Measurements from ENCODE around the gene PSMF1. TPM values are rescaled to one million over a fixed set of nuclear protein-coding genes. Genes with fewer than 3 reads are reported as not detected.

The PSMF1 gene
- total RNA-seq, 2 experiments from 2014 or later = 138 to 143 TPM

- CTCF ChIA-PET = interaction anchor here (1.0 kb wide), 1 partner anchor 41 kb away, joined by 3 read pairs; no protein-coding TSS in a partner anchor
- Mint-ChIP-seq H3K4me1 (ENCODE audit: low read depth) (no peaks in the 10 kb centered on the region), H3K27me3 (ENCODE audit: low read depth) (no peaks in the 10 kb centered on the region), H3K9me3 (no peaks in the 10 kb centered on the region), H3K4me3 (no peak overlapping the region), H3K27ac (no peak overlapping the region), H3K36me3 (ENCODE audit: low read depth) (peaks cover 42% of the 10 kb centered on the region)
- intact Hi-C loops (cut with micrococcal nuclease) = no loop called here
- peak; percentile 16 for DNase-seq
Measured at GRCh38 chr20:1171461-1172093, 53.2 kb downstream of the PSMF1 start.

- no peaks in the 10 kb centered on the region for H3K27me3 Mint-ChIP-seq (ENCODE audit: low read depth)
- DNase-seq = no peak
- no peaks in the 10 kb centered on the region for H3K9me3 Mint-ChIP-seq
- CTCF ChIA-PET = interaction anchor here (1.0 kb wide), 1 partner anchor 13 kb away, joined by 3 read pairs; no protein-coding TSS in a partner anchor
- H3K4me1 Mint-ChIP-seq (ENCODE audit: low read depth) = no peaks in the 10 kb centered on the region
- H3K4me3 Mint-ChIP-seq = no peak overlapping the region
- H3K36me3 Mint-ChIP-seq (ENCODE audit: low read depth) = peaks cover 24% of the 10 kb centered on the region
- no peak overlapping the region for H3K27ac Mint-ChIP-seq
- intact Hi-C loops (cut with micrococcal nuclease) = no loop called here
Measured at GRCh38 chr20:1173698-1174097, 55.3 kb downstream of the PSMF1 start.

GRCh38 chr20:1174787-1175186 is 56.4 kb downstream of the PSMF1 start:
- no peak for DNase-seq
- H3K9me3 Mint-ChIP-seq = no peaks in the 10 kb centered on the region
- H3K4me1 Mint-ChIP-seq (ENCODE audit: low read depth) = no peaks in the 10 kb centered on the region
- no peak overlapping the region for H3K4me3 Mint-ChIP-seq
- no peak overlapping the region for H3K27ac Mint-ChIP-seq
- intact Hi-C loops (cut with micrococcal nuclease) = no loop called here
- CTCF ChIA-PET = interaction anchor here (1.0 kb wide), 1 partner anchor 11 kb away, joined by 3 read pairs; no protein-coding TSS in a partner anchor
- peaks cover 21% of the 10 kb centered on the region for H3K36me3 Mint-ChIP-seq (ENCODE audit: low read depth)
- no peaks in the 10 kb centered on the region for H3K27me3 Mint-ChIP-seq (ENCODE audit: low read depth)

- Mint-ChIP-seq H3K9me3 (no peaks in the 10 kb centered on the region), H3K36me3 (ENCODE audit: low read depth) (peaks cover 14% of the 10 kb centered on the region), H3K27me3 (ENCODE audit: low read depth) (peaks cover under 1% of the 10 kb centered on the region), H3K27ac (no peak overlapping the region), H3K4me1 (ENCODE audit: low read depth) (no peaks in the 10 kb centered on the region), H3K4me3 (no peak overlapping the region)
- intact Hi-C loops (cut with micrococcal nuclease) = no loop called here
- CTCF ChIA-PET = interaction anchor here (0.6 to 1.4 kb wide), 2 partner anchors 10 to 31 kb away, joined by 3 read pairs; no protein-coding TSS in a partner anchor
- no peak for DNase-seq
Measured at GRCh38 chr20:1177680-1178079, 59.3 kb downstream of the PSMF1 start.

GRCh38 chr20:1178103-1178502 is 59.7 kb downstream of the PSMF1 start:
- H3K27me3 Mint-ChIP-seq (ENCODE audit: low read depth) = peaks cover 5% of the 10 kb centered on the region
- H3K9me3 Mint-ChIP-seq = no peaks in the 10 kb centered on the region
- H3K27ac Mint-ChIP-seq = no peak overlapping the region
- no peaks in the 10 kb centered on the region for H3K4me1 Mint-ChIP-seq (ENCODE audit: low read depth)
- H3K36me3 Mint-ChIP-seq (ENCODE audit: low read depth) = peaks cover 14% of the 10 kb centered on the region
- DNase-seq = no peak
- intact Hi-C loops (cut with micrococcal nuclease) = no loop called here
- no peak overlapping the region for H3K4me3 Mint-ChIP-seq
- CTCF ChIA-PET = interaction anchor here (0.6 to 1.4 kb wide), 2 partner anchors 9 to 31 kb away, joined by 3 read pairs; no protein-coding TSS in a partner anchor

GRCh38 chr20:1178623-1179022 is 60.2 kb downstream of the PSMF1 start:
- Mint-ChIP-seq H3K4me1 (ENCODE audit: low read depth) (no peaks in the 10 kb centered on the region), H3K36me3 (ENCODE audit: low read depth) (peaks cover 14% of the 10 kb centered on the region), H3K27me3 (ENCODE audit: low read depth) (peaks cover 9% of the 10 kb centered on the region), H3K9me3 (no peaks in the 10 kb centered on the region), H3K4me3 (no peak overlapping the region), H3K27ac (no peak overlapping the region)
- intact Hi-C loops (cut with micrococcal nuclease) = no loop called here
- DNase-seq = no peak
- CTCF ChIA-PET = interaction anchor here (0.7 to 0.8 kb wide), 2 partner anchors 11 to 34 kb away, joined by 3 to 4 read pairs; no protein-coding TSS in a partner anchor

GRCh38 chr20:1180949-1181348 is 62.5 kb downstream of the PSMF1 start:
- intact Hi-C loops (cut with micrococcal nuclease) = loop anchor here (10.0 kb wide), 1 partner anchor 206 kb away; no protein-coding TSS in a partner anchor
- H3K4me3 Mint-ChIP-seq = no peak overlapping the region
- H3K36me3 Mint-ChIP-seq (ENCODE audit: low read depth) = peaks cover 2% of the 10 kb centered on the region
- peaks cover 6% of the 10 kb centered on the region for H3K4me1 Mint-ChIP-seq (ENCODE audit: low read depth)
- DNase-seq = no peak
- no peaks in the 10 kb centered on the region for H3K9me3 Mint-ChIP-seq
- no peak overlapping the region for H3K27ac Mint-ChIP-seq
- H3K27me3 Mint-ChIP-seq (ENCODE audit: low read depth) = peaks cover 21% of the 10 kb centered on the region
- CTCF ChIA-PET = interaction anchor here (0.8 to 1.2 kb wide), 2 partner anchors 32 to 363 kb away, joined by 3 read pairs; no protein-coding TSS in a partner anchor

- CTCF ChIA-PET = no interaction called here
- DNase-seq = no peak
- no peaks in the 10 kb centered on the region for H3K36me3 Mint-ChIP-seq (ENCODE audit: low read depth)
- intact Hi-C loops (cut with micrococcal nuclease) = loop anchor here (10.0 kb wide), 1 partner anchor 207 kb away; no protein-coding TSS in a partner anchor
- peaks cover 24% of the 10 kb centered on the region for H3K27me3 Mint-ChIP-seq (ENCODE audit: low read depth)
- no peak overlapping the region for H3K4me3 Mint-ChIP-seq
- H3K4me1 Mint-ChIP-seq (ENCODE audit: low read depth) = peaks cover 6% of the 10 kb centered on the region
- H3K27ac Mint-ChIP-seq = no peak overlapping the region
- H3K9me3 Mint-ChIP-seq = no peaks in the 10 kb centered on the region
Measured at GRCh38 chr20:1182106-1182505, 63.7 kb downstream of the PSMF1 start.

GRCh38 chr20:1183153-1183552 is 64.8 kb downstream of the PSMF1 start:
- Mint-ChIP-seq H3K4me3 (no peak overlapping the region), H3K4me1 (ENCODE audit: low read depth) (peaks cover 6% of the 10 kb centered on the region)
- CTCF ChIA-PET = no interaction called here

GRCh38 chr20:1184260-1184637 is 65.8 kb downstream of the PSMF1 start:
- H3K27ac Mint-ChIP-seq = no peak overlapping the region

More at GRCh38 chr20:1183153-1183552, 64.8 kb downstream of the PSMF1 start:
- H3K27me3 Mint-ChIP-seq (ENCODE audit: low read depth) = peaks cover 24% of the 10 kb centered on the region
- DNase-seq = no peak
- H3K36me3 Mint-ChIP-seq (ENCODE audit: low read depth) = no peaks in the 10 kb centered on the region
- no peaks in the 10 kb centered on the region for H3K9me3 Mint-ChIP-seq
- intact Hi-C loops (cut with micrococcal nuclease) = loop anchor here (10.0 kb wide), 1 partner anchor 208 kb away; no protein-coding TSS in a partner anchor
- peak overlapping the region; percentile 56 for H3K27ac Mint-ChIP-seq

GRCh38 chr20:1184638-1185315 is 66.4 kb downstream of the PSMF1 start, which contains the start of gene TMEM74B:
TSS of gene TMEM74B (minus strand) at chr20:1184981. CDS start at chr20:1183801, 1,180 bp downstream.
- Mint-ChIP-seq H3K4me3 (peak within 1 kb of the TSS; percentile 63), H3K27me3 (ENCODE audit: low read depth) (peaks cover 24% of the 10 kb centered on the region), H3K9me3 (no peaks in the 10 kb centered on the region), H3K4me1 (ENCODE audit: low read depth) (peaks cover 6% of the 10 kb centered on the region), H3K36me3 (ENCODE audit: low read depth) (no peaks in the 10 kb centered on the region), H3K27ac (no peak within 1 kb of the TSS)
- DNase-seq = no peak
- CTCF ChIA-PET = interaction anchor here (0.9 to 1.0 kb wide), 2 partner anchors 14 to 266 kb away, joined by 3 read pairs; no protein-coding TSS in a partner anchor
- intact Hi-C loops (cut with micrococcal nuclease) = loop anchor here (1.0 to 10.0 kb wide), 3 partner anchors 28 to 368 kb away; no protein-coding TSS in a partner anchor

More at GRCh38 chr20:1184260-1184637, 65.8 kb downstream of the PSMF1 start:
- Mint-ChIP-seq H3K9me3 (no peaks in the 10 kb centered on the region), H3K27me3 (ENCODE audit: low read depth) (peaks cover 24% of the 10 kb centered on the region), H3K4me3 (peak overlapping the region; percentile 63), H3K36me3 (ENCODE audit: low read depth) (no peaks in the 10 kb centered on the region), H3K4me1 (ENCODE audit: low read depth) (peaks cover 6% of the 10 kb centered on the region)
- intact Hi-C loops (cut with micrococcal nuclease) = loop anchor here (2.0 to 10.0 kb wide), 2 partner anchors 29 to 209 kb away; no protein-coding TSS in a partner anchor
- DNase-seq = no peak
- CTCF ChIA-PET = interaction anchor here (0.9 to 1.0 kb wide), 2 partner anchors 14 to 267 kb away, joined by 3 read pairs; no protein-coding TSS in a partner anchor

GRCh38 chr20:1185316-1185741 is 66.9 kb downstream of the PSMF1 start:
- CTCF ChIA-PET = no interaction called here
- peak overlapping the region; percentile 11 for H3K4me3 Mint-ChIP-seq

More at GRCh38 chr20:1185316-1185741, 66.9 kb downstream of the PSMF1 start:
- Mint-ChIP-seq H3K36me3 (ENCODE audit: low read depth) (no peaks in the 10 kb centered on the region), H3K4me1 (ENCODE audit: low read depth) (peaks cover 6% of the 10 kb centered on the region), H3K9me3 (no peaks in the 10 kb centered on the region), H3K27me3 (ENCODE audit: low read depth) (peaks cover 24% of the 10 kb centered on the region), H3K27ac (no peak overlapping the region)
- intact Hi-C loops (cut with micrococcal nuclease) = loop anchor here (1.0 to 10.0 kb wide), 3 partner anchors 27 to 369 kb away; no protein-coding TSS in a partner anchor
- DNase-seq = peak; percentile 12
